Neuronal stem cell (in vitro differentiated cells): ENCODE data around the gene SH3BP1.

Experiments
- DNase-seq: peaks from one replicate; pipeline ENCODE4 v3.0.0-alpha.2; 2013; ENCODE audit warnings: low spot score
- H2AFZ ChIP-seq: one replicate; pipeline ENCODE4 v1.6.1; 2013; ENCODE audit warnings: mild to moderate bottlenecking, low read length, inconsistent platforms
- H2AK5ac ChIP-seq: 2 replicates; pipeline ENCODE4 v1.6.1; 2013; ENCODE audit warnings: low read depth, mild to moderate bottlenecking, inconsistent platforms, low read length, moderate library complexity, mixed read lengths
- H2BK120ac ChIP-seq: 2 replicates; pipeline ENCODE4 v1.6.1; 2013; ENCODE audit warnings: low read depth, mild to moderate bottlenecking, inconsistent platforms, low read length, moderate library complexity, mixed read lengths
- H2BK12ac ChIP-seq: one replicate; pipeline ENCODE4 v1.6.1; 2013; ENCODE audit warnings: low read length, inconsistent platforms
- H2BK15ac ChIP-seq: 2 replicates; pipeline ENCODE4 v1.6.1; 2013; ENCODE audit warnings: mild to moderate bottlenecking, low read length, inconsistent platforms, mixed read lengths
- H2BK5ac ChIP-seq: one replicate; pipeline ENCODE4 v1.6.1; 2013; ENCODE audit warnings: inconsistent platforms, mild to moderate bottlenecking, low read length, moderate library complexity
- H3K14ac ChIP-seq: one replicate; pipeline ENCODE4 v1.6.1; 2013; ENCODE audit warnings: low read length, inconsistent platforms
- H3K18ac ChIP-seq: 2 replicates; pipeline ENCODE4 v1.6.1; 2013; ENCODE audit warnings: low read length, inconsistent platforms
- H3K23ac ChIP-seq: 2 replicates; pipeline ENCODE4 v1.6.1; 2013; ENCODE audit warnings: low read depth, mild to moderate bottlenecking, mixed read lengths, low read length, inconsistent platforms; ENCODE audit not compliant: poor library complexity
- H3K27ac ChIP-seq: replicated peaks from 3 replicates; pipeline ENCODE4 v1.5.1; 2013; ENCODE audit warnings: low read length, inconsistent platforms
- H3K27me3 ChIP-seq, 3 experiments: 2 replicates each; pipeline ENCODE4 v1.6.1; 2013; ENCODE audit warnings: low read length in 3 of 3, mild to moderate bottlenecking in 2 of 3, inconsistent platforms in 1 of 3, low read depth in 1 of 3, mixed read lengths in 1 of 3, moderate library complexity in 1 of 3; ENCODE audit not compliant: control insufficient read depth in 3 of 3, insufficient read depth in 3 of 3
- H3K36me3 ChIP-seq, 2 donors: replicated peaks in 1 of 2; 2 replicates each; pipeline ENCODE4 v1.6.1; 2013; ENCODE audit warnings: low read length in 2 of 2; ENCODE audit not compliant: control insufficient read depth in 2 of 2, insufficient read depth in 2 of 2
- H3K4ac ChIP-seq: 2 replicates; pipeline ENCODE4 v1.6.1; 2013; ENCODE audit warnings: inconsistent platforms, mild to moderate bottlenecking, low read length, moderate library complexity
- H3K4me1 ChIP-seq, 2 donors: 1 replicate in 1 of 2; 2 replicates in 1 of 2; pipeline ENCODE4 v1.6.1; 2013; ENCODE audit warnings: low read length in 2 of 2, low read depth in 1 of 2; ENCODE audit not compliant: control insufficient read depth in 2 of 2, insufficient read depth in 1 of 2
- H3K4me2 ChIP-seq: one replicate; pipeline ENCODE4 v1.6.1; 2013; ENCODE audit warnings: mild to moderate bottlenecking, low read length, inconsistent platforms; ENCODE audit not compliant: insufficient read depth, poor library complexity, severe bottlenecking
- H3K4me3 ChIP-seq, 2 donors: 2 replicates each; pipeline ENCODE4 v1.5.1; 2013; ENCODE audit warnings: low read length in 2 of 2, mild to moderate bottlenecking in 2 of 2, inconsistent platforms in 1 of 2, moderate library complexity in 1 of 2
- H3K79me1 ChIP-seq: one replicate; pipeline ENCODE4 v1.6.1; 2013; ENCODE audit warnings: low read depth, mild to moderate bottlenecking, inconsistent platforms, low read length, moderate library complexity
- H3K9ac ChIP-seq: one replicate; pipeline ENCODE4 v1.6.1; 2013; ENCODE audit warnings: mild to moderate bottlenecking, low read depth, low read length, inconsistent platforms; ENCODE audit not compliant: poor library complexity
- H3K9me3 ChIP-seq, 2 donors: replicated peaks in 1 of 2; 2 replicates each; pipeline versions ENCODE3 to v1.6.1; 2013; ENCODE audit warnings: low read length in 2 of 2, mild to moderate bottlenecking in 2 of 2, inconsistent platforms in 1 of 2, low read depth in 1 of 2, mixed read lengths in 1 of 2, moderate library complexity in 1 of 2; ENCODE audit not compliant: control insufficient read depth in 2 of 2, insufficient read depth in 1 of 2
- H4K8ac ChIP-seq: one replicate; pipeline ENCODE4 v1.6.1; 2013; ENCODE audit warnings: low read depth, mild to moderate bottlenecking, inconsistent platforms, low read length, moderate library complexity
- H4K91ac ChIP-seq: one replicate; pipeline ENCODE4 v1.6.1; 2013; ENCODE audit warnings: low read length, low read depth, mild to moderate bottlenecking, inconsistent platforms; ENCODE audit not compliant: poor library complexity
- WGBS, 2 donors: extraction: QIAGEN DNeasy Blood & Tissue Kit; methylation state at CpG; one replicate each; pipeline ENCODE4 v1.1.7; 2013; ENCODE audit warnings: missing lambda C conversion rate in 2 of 2, mixed read lengths in 1 of 2; ENCODE audit not compliant: insufficient read length in 2 of 2, insufficient replicate concordance in 1 of 2; ENCODE audit errors: extremely low coverage in 2 of 2; 5-methylcytosine and 5-hydroxymethylcytosine counted together

SH3BP1 gene

GRCh38 chr22:37623075-37624016 is 16.1 kb upstream of the SH3BP1 start:
- Histone ChIP-seq H3K79me1 (no peaks in the 10 kb centered on the region), H3K36me3 (peaks cover 32 to 91% of the 10 kb centered on the region in 2 donors), H3K4me2 (no peak overlapping the region), H3K23ac (peak overlapping the region; percentile 96), H3K4me1 (peaks cover 5 to 7% of the 10 kb centered on the region in 2 donors), H2AFZ (no peak overlapping the region), H2BK15ac (peak overlapping the region; percentile 84), H2BK120ac (no peak overlapping the region), H2AK5ac (peak overlapping the region; percentile 98), H3K4ac (peak overlapping the region; percentile 27), H2BK12ac (peak overlapping the region; percentile 16), H3K9ac (peak overlapping the region; percentile 72), H3K27ac (no peak overlapping the region), H3K9me3 (no peaks in the 10 kb centered on the region), H4K8ac (peak overlapping the region; percentile 86), H3K14ac (peak overlapping the region; percentile 17), H2BK5ac (peak overlapping the region; percentile 67), H3K18ac (peak overlapping the region; percentile 78), H4K91ac (no peak overlapping the region), H3K27me3 (no peaks in the 10 kb centered on the region), H3K4me3 (no peak overlapping the region)
- WGBS, 2 donors = no CpG with 5 or more reads among the region's 22 CpGs
- DNase-seq = peak; percentile 75

- H2BK12ac ChIP-seq = no peak overlapping the region
- peaks cover 1% of the 10 kb centered on the region for H3K79me1 ChIP-seq
- no peak overlapping the region for H3K14ac ChIP-seq
- H3K4me3 ChIP-seq = no peak overlapping the region
- peaks cover 5 to 7% of the 10 kb centered on the region in 2 donors for H3K4me1 ChIP-seq
- H3K4ac ChIP-seq = no peak overlapping the region
- peak overlapping the region; percentile 45 for H3K9ac ChIP-seq
- no peak overlapping the region for H2BK15ac ChIP-seq
- H3K27me3 ChIP-seq = no peaks in the 10 kb centered on the region
- H2AFZ ChIP-seq = no peak overlapping the region
- H3K23ac ChIP-seq = no peak overlapping the region
- no peak overlapping the region for H4K8ac ChIP-seq
- DNase-seq = no peak
- no peak overlapping the region for H4K91ac ChIP-seq
- H3K36me3 ChIP-seq = peaks cover 33 to 91% of the 10 kb centered on the region in 2 donors
- H3K18ac ChIP-seq = peak overlapping the region; percentile 63
- H2BK120ac ChIP-seq = no peak overlapping the region
- H2AK5ac ChIP-seq = peak overlapping the region; percentile 78
- no peak overlapping the region for H3K4me2 ChIP-seq
- no CpG with 5 or more reads among the region's 6 CpGs for WGBS, 2 donors
- no peaks in the 10 kb centered on the region for H3K9me3 ChIP-seq
- no peak overlapping the region for H2BK5ac ChIP-seq
- no peak overlapping the region for H3K27ac ChIP-seq
Observed at GRCh38 chr22:37624017-37624365, 15.5 kb upstream of the SH3BP1 start.

GRCh38 chr22:37624876-37625275 is 14.6 kb upstream of the SH3BP1 start:
- no peak overlapping the region for H3K4ac ChIP-seq
- no peak overlapping the region for H3K4me3 ChIP-seq
- H3K23ac ChIP-seq = peak overlapping the region; percentile 12
- no peak overlapping the region for H2AFZ ChIP-seq
- peaks cover 1% of the 10 kb centered on the region for H3K79me1 ChIP-seq
- DNase-seq = no peak
- H3K9ac ChIP-seq = no peak overlapping the region
- H3K18ac ChIP-seq = no peak overlapping the region
- peaks cover 35 to 91% of the 10 kb centered on the region in 2 donors for H3K36me3 ChIP-seq
- H3K9me3 ChIP-seq = no peaks in the 10 kb centered on the region
- no CpG with 5 or more reads among the region's 7 CpGs for WGBS, 2 donors
- no peak overlapping the region for H2BK120ac ChIP-seq
- peak overlapping the region; percentile 65 for H2AK5ac ChIP-seq
- no peak overlapping the region for H3K27ac ChIP-seq
- H3K4me1 ChIP-seq = peaks cover 5 to 6% of the 10 kb centered on the region in 2 donors
- H3K4me2 ChIP-seq = no peak overlapping the region
- no peak overlapping the region for H2BK12ac ChIP-seq
- no peak overlapping the region for H4K8ac ChIP-seq
- peak overlapping the region; percentile 2 for H2BK5ac ChIP-seq
- H3K14ac ChIP-seq = no peak overlapping the region
- no peak overlapping the region for H2BK15ac ChIP-seq
- H4K91ac ChIP-seq = no peak overlapping the region
- no peaks in the 10 kb centered on the region for H3K27me3 ChIP-seq

- no peak overlapping the region for H2BK5ac ChIP-seq
- no CpG with 5 or more reads among the region's 14 CpGs for WGBS, 2 donors
- H3K27ac ChIP-seq = no peak overlapping the region
- no peak overlapping the region for H3K4me2 ChIP-seq
- peaks cover 1% of the 10 kb centered on the region for H3K79me1 ChIP-seq
- H3K4me1 ChIP-seq = peaks cover 4 to 5% of the 10 kb centered on the region in 2 donors
- no peak for DNase-seq
- H3K18ac ChIP-seq = no peak overlapping the region
- H3K23ac ChIP-seq = peak overlapping the region; percentile 46
- no peak overlapping the region for H2BK120ac ChIP-seq
- H3K4me3 ChIP-seq = peak overlapping the region in 1 of 2 donors; percentile 16
- no peak overlapping the region for H2BK12ac ChIP-seq
- peaks cover 34 to 90% of the 10 kb centered on the region in 2 donors for H3K36me3 ChIP-seq
- H3K9me3 ChIP-seq = no peaks in the 10 kb centered on the region
- no peak overlapping the region for H3K4ac ChIP-seq
- no peak overlapping the region for H4K8ac ChIP-seq
- H2AFZ ChIP-seq = no peak overlapping the region
- no peak overlapping the region for H2BK15ac ChIP-seq
- no peak overlapping the region for H3K14ac ChIP-seq
- H3K9ac ChIP-seq = no peak overlapping the region
- no peak overlapping the region for H2AK5ac ChIP-seq
- H4K91ac ChIP-seq = no peak overlapping the region
- H3K27me3 ChIP-seq = no peaks in the 10 kb centered on the region
Observed at GRCh38 chr22:37625737-37626136, 13.7 kb upstream of the SH3BP1 start.
